Mucosa of rectum (tissue), 2 donors: ENCODE measurements around the gene MS4A15.

ENCODE experiments used
- H3K27ac ChIP-seq, 2 donors: one replicate each; pipeline ENCODE4 v1.7.0; 2013; ENCODE audit warnings: inconsistent platforms in 2 of 2, low read depth in 2 of 2, low read length in 2 of 2
- H3K27me3 ChIP-seq, 2 donors: one replicate each; pipeline ENCODE4 v1.7.0; 2013; ENCODE audit warnings: low read length in 2 of 2; ENCODE audit not compliant: control insufficient read depth in 2 of 2, insufficient read depth in 2 of 2
- H3K36me3 ChIP-seq, 2 donors: one replicate each; pipeline ENCODE4 v1.7.0; 2013; ENCODE audit warnings: low read length in 2 of 2; ENCODE audit not compliant: control insufficient read depth in 2 of 2, insufficient read depth in 2 of 2
- H3K4me1 ChIP-seq, 2 donors: one replicate each; pipeline ENCODE4 v1.7.0; 2013; ENCODE audit warnings: low read length in 2 of 2, mild to moderate bottlenecking in 1 of 2; ENCODE audit not compliant: control insufficient read depth in 2 of 2, insufficient read depth in 2 of 2
- H3K4me3 ChIP-seq, 2 donors: one replicate each; pipeline ENCODE4 v1.7.0; 2013; ENCODE audit warnings: low read length in 2 of 2
- H3K9ac ChIP-seq, 2 donors: one replicate each; pipeline ENCODE4 v1.7.0; 2013; ENCODE audit warnings: low read length in 2 of 2, low read depth in 1 of 2, mild to moderate bottlenecking in 1 of 2
- H3K9me3 ChIP-seq, 2 donors: one replicate each; pipeline ENCODE4 v1.7.0; 2013; ENCODE audit warnings: low read length in 2 of 2; ENCODE audit not compliant: control insufficient read depth in 2 of 2
- donor health status: healthy.
- donor health status: Normal muscosa, but diverticular disease.

The MS4A15 gene

GRCh38 chr11:60797846-60798630 lies 41.4 kb downstream of the MS4A15 start:
- Histone ChIP-seq H3K36me3 (no peaks in the 10 kb centered on the region), H3K4me1 (no peaks in the 10 kb centered on the region), H3K4me3 (no peak overlapping the region)

GRCh38 chr11:60798631-60799030 lies 42.0 kb downstream of the MS4A15 start:
- Histone ChIP-seq H3K4me1 (no peaks in the 10 kb centered on the region), H3K9me3 (no peaks in the 10 kb centered on the region), H3K27ac (no peak overlapping the region), H3K36me3 (no peaks in the 10 kb centered on the region), H3K9ac (no peak overlapping the region), H3K4me3 (no peak overlapping the region), H3K27me3 (peaks cover 0 to 4% of the 10 kb centered on the region in 2 donors)

More at GRCh38 chr11:60797846-60798630, 41.4 kb downstream of the MS4A15 start:
- H3K9me3 ChIP-seq: no peaks in the 10 kb centered on the region
- no peak overlapping the region for H3K27ac ChIP-seq
- H3K9ac ChIP-seq: no peak overlapping the region
- H3K27me3 ChIP-seq: peaks cover 0 to 4% of the 10 kb centered on the region in 2 donors

GRCh38 chr11:60801194-60801593 lies 44.5 kb downstream of the MS4A15 start:
- Histone ChIP-seq H3K27ac (no peak overlapping the region), H3K9me3 (no peaks in the 10 kb centered on the region), H3K4me1 (no peaks in the 10 kb centered on the region), H3K27me3 (peaks cover 0 to 4% of the 10 kb centered on the region in 2 donors), H3K36me3 (no peaks in the 10 kb centered on the region), H3K4me3 (no peak overlapping the region), H3K9ac (no peak overlapping the region)

GRCh38 chr11:60803273-60803936 lies 46.7 kb downstream of the MS4A15 start:
- Histone ChIP-seq H3K4me1 (no peaks in the 10 kb centered on the region), H3K9me3 (no peaks in the 10 kb centered on the region), H3K27ac (no peak overlapping the region), H3K27me3 (peaks cover 0 to 4% of the 10 kb centered on the region in 2 donors), H3K36me3 (no peaks in the 10 kb centered on the region), H3K4me3 (no peak overlapping the region), H3K9ac (no peak overlapping the region)

- H3K4me1 ChIP-seq: peaks cover 2 to 13% of the 10 kb centered on the region in 2 donors
- no peaks in the 10 kb centered on the region for H3K9me3 ChIP-seq
- H3K4me3 ChIP-seq: no peak overlapping the region
- H3K36me3 ChIP-seq: no peaks in the 10 kb centered on the region
- no peak overlapping the region for H3K9ac ChIP-seq
- peaks cover 0 to 1% of the 10 kb centered on the region in 2 donors for H3K27me3 ChIP-seq
- no peak overlapping the region for H3K27ac ChIP-seq
These were observed 52.6 kb downstream of the MS4A15 start for GRCh38 chr11:60809249-60809648.

DNA sequence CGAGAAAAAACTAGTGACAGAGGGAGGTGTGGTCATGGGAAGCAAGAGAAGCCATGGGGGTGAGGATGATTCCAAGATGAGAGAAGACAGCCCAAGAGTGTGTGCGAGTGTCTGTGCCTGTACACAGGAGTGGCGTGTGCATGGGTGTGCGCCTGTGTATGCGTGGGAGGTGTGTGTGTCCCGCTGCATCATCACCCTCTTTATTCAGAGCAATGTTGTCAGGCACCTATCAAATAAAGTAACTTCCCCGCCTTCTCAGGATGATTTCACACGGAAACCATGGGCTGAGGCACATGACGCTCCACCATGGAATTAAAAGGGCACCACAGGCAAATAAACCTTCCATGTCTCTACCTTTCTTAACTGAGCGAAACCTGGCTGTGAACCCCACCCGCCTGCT lies 53.0 kb downstream of the MS4A15 start:
- Histone ChIP-seq H3K27me3 (peaks cover 0 to 1% of the 10 kb centered on the region in 2 donors), H3K9ac (no peak overlapping the region), H3K27ac (no peak overlapping the region), H3K36me3 (no peaks in the 10 kb centered on the region), H3K9me3 (no peaks in the 10 kb centered on the region), H3K4me1 (peaks cover 2 to 13% of the 10 kb centered on the region in 2 donors), H3K4me3 (no peak overlapping the region)

DNA sequence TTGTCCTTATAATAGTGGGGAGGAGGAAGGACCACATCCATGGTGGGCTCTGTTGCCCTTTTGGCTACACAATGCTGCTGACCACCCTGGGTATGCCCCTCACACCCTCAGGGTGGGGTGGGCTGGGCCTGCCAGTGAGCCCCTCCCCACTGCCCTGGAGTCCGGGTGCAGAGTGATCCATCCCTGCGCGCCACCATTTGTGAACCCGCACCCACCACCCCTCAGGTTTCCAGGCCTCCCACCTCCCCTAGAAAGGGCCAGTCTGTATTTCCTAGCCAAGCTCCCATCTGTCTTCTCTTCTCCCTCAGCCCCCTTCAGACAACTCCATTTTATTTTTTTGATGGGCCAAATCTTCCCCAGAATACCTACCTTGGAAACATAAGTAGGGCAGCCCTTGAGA lies 53.5 kb downstream of the MS4A15 start:
- peaks cover 0 to 1% of the 10 kb centered on the region in 2 donors for H3K27me3 ChIP-seq

DNA sequence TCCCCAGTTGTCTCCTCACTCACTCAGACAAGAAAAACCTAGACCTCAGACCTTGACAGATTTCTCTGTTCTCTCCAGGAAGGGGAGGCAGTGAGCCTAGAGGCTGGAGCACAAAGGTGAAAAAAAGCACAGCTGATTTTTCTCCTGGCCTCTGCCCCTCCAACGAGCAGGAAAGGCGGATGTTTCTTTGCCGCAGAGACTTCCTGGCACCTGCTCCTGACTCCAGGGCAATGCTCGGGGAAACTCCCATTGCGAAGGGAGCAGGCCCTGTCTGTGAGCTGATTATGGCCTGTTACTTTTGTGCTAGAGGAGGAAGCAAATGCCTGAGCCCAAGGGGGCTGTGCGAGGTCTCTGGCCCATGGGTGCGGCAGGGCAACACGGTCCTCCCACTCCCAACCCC lies 53.9 kb downstream of the MS4A15 start:
- peak overlapping the region in 1 of 2 donors; percentile 4 for H3K9ac ChIP-seq
- peak overlapping the region; percentile 32 to 54 for H3K27ac ChIP-seq

More for the DNA sequence above, 53.5 kb downstream of the MS4A15 start:
- H3K4me1 ChIP-seq: peaks cover 2 to 13% of the 10 kb centered on the region in 2 donors
- H3K36me3 ChIP-seq: no peaks in the 10 kb centered on the region
- no peak overlapping the region for H3K4me3 ChIP-seq
- H3K9me3 ChIP-seq: no peaks in the 10 kb centered on the region
- H3K9ac ChIP-seq: no peak overlapping the region
- H3K27ac ChIP-seq: peak overlapping the region in 1 of 2 donors; percentile 25

DNA sequence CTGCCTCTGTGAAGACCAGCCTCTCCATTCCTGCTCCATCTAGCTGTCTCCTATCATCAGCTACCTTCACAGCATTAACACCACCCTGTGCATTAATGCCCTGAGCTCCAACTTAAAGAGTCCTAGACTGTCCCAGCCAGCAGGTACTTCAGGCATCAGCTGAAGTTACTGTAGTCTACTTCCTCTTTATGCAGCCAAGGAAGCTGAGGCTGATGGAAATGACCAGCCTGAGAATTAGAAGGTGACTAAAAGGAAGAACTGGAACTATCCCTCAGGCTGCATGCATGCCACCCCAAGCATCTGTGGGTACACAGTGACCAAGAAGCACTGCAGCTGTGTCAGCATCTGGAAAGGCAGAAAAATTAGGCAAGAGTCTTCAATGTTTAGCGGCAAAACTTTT lies 56.7 kb downstream of the MS4A15 start:
- H3K9me3 ChIP-seq: peaks cover 4 to 8% of the 10 kb centered on the region in 2 donors
- H3K27me3 ChIP-seq: peaks cover 0 to 1% of the 10 kb centered on the region in 2 donors
- no peak overlapping the region for H3K27ac ChIP-seq
- H3K4me3 ChIP-seq: no peak overlapping the region
- H3K4me1 ChIP-seq: peaks cover 2 to 13% of the 10 kb centered on the region in 2 donors
- H3K9ac ChIP-seq: no peak overlapping the region
- no peaks in the 10 kb centered on the region for H3K36me3 ChIP-seq

More for the DNA sequence above, 53.9 kb downstream of the MS4A15 start:
- Histone ChIP-seq H3K4me1 (peaks cover 2 to 13% of the 10 kb centered on the region in 2 donors), H3K36me3 (no peaks in the 10 kb centered on the region), H3K4me3 (no peak overlapping the region), H3K27me3 (peaks cover 0 to 1% of the 10 kb centered on the region in 2 donors), H3K9me3 (no peaks in the 10 kb centered on the region)

DNA sequence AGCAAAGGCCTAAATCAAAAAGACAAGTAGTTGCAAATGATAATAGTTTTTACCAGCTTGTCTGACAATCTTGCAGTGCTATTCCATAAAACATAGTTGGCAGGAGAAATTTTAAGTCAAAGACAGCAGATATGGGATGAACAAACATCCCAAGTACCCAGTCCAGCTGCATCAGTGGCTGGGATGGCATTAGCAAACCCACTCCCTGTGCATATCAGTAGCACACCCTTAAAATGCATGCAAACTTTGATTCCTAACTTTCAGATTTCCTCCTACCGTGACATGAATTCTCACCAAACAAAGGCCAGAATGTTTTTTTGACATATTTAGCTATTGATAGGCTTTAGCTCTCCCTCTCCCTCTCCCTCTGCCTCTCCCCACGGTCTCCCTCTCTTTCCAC lies 57.4 kb downstream of the MS4A15 start:
- Histone ChIP-seq H3K4me3 (no peak overlapping the region), H3K36me3 (no peaks in the 10 kb centered on the region), H3K4me1 (peaks cover 2 to 13% of the 10 kb centered on the region in 2 donors), H3K27ac (no peak overlapping the region), H3K27me3 (peaks cover 0 to 1% of the 10 kb centered on the region in 2 donors), H3K9ac (no peak overlapping the region), H3K9me3 (peaks cover 4 to 8% of the 10 kb centered on the region in 2 donors)
